K562 (cell line): ENCODE data around the gene KIT.

ENCODE experiments used
- ATF1 ChIP-seq, 2 experiments: fragments of 450-650 bp in 1 of 2; IDR thresholded peaks; 2 replicates each; pipeline ENCODE4 v1.6.1; 2016; ENCODE audit warnings: missing compliant biosample characterization in 1 of 2, missing genetic modification characterization in 1 of 2
- GTF2F1 ChIP-seq: IDR thresholded peaks from 2 replicates; pipeline ENCODE4 v1.6.1; 2011; ENCODE audit warnings: low read depth, low read length, improper control_type of control experiment
- SOX6 ChIP-seq: fragments of 450-650 bp; IDR thresholded peaks from 2 replicates; pipeline ENCODE4 v1.6.1; 2014; ENCODE audit warnings: mild to moderate bottlenecking
- TAF7 ChIP-seq: fragments of 450-650 bp; IDR thresholded peaks from 2 replicates; pipeline ENCODE4 v1.6.1; 2016; ENCODE audit warnings: missing genetic modification characterization, missing compliant biosample characterization
- TF ChIP-seq, protein P1 (sequence below): IDR thresholded peaks from 2 replicates; pipeline ENCODE4 v1.6.1; 2016; ENCODE audit warnings: missing genetic modification characterization, missing compliant biosample characterization
- TF ChIP-seq, protein P2 (sequence below): fragments of 450-650 bp; IDR thresholded peaks from 2 replicates; pipeline ENCODE4 v1.6.1; 2016; ENCODE audit warnings: low read depth, mild to moderate bottlenecking, moderate library complexity

DNA sequence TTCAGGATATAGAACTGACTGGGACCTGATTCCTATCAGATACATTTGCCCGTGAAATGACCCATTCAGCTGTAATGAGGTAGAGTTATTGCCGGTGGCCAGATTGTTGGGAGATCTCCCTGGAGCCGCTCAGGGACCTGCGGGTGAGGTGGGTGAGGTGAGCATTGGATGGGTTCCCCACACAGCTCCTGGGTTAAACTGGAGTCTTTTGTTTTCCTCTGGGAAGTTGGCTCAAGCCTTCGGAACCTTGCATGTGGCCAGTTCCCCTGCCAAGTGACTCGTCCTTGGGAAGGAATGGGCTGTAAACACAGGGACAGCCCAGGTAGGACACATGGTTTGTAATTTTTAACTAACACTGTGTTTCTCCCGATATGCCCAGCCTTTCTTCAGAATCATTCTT is 31.6 kb upstream of the KIT start:
- TF ChIP-seq SOX6 (no peak), TAF7 (tag) (no peak), ATF1 (CRISPR knock-in tag; IDR thresholded peaks at IDR 0.05) (no peak), ATF1 (tag; IDR thresholded peaks at IDR 0.05) (no peak), GTF2F1 (no peak)
- TF ChIP-seq, protein P1, sequence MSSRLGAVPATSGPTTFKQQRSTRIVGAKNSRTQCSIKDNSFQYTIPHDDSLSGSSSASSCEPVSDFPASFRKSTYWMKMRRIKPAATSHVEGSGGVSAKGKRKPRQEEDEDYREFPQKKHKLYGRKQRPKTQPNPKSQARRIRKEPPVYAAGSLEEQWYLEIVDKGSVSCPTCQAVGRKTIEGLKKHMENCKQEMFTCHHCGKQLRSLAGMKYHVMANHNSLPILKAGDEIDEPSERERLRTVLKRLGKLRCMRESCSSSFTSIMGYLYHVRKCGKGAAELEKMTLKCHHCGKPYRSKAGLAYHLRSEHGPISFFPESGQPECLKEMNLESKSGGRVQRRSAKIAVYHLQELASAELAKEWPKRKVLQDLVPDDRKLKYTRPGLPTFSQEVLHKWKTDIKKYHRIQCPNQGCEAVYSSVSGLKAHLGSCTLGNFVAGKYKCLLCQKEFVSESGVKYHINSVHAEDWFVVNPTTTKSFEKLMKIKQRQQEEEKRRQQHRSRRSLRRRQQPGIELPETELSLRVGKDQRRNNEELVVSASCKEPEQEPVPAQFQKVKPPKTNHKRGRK (tag) = no peak
- TF ChIP-seq, protein P2, sequence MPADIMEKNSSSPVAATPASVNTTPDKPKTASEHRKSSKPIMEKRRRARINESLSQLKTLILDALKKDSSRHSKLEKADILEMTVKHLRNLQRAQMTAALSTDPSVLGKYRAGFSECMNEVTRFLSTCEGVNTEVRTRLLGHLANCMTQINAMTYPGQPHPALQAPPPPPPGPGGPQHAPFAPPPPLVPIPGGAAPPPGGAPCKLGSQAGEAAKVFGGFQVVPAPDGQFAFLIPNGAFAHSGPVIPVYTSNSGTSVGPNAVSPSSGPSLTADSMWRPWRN = no peak
